GM12865 (cell line): ENCODE measurements around the gene FRMD5.
"Not testable (repeated sequence)": the region's sequence is repeated elsewhere in the genome, so short reads cannot be mapped to it uniquely, and the experiment has no call there.

Source experiments
- DNase-seq: peaks from one replicate; pipeline ENCODE4 v3.0.0; 2010; ENCODE audit warnings: low read depth
- H3K4me3 ChIP-seq: 2 replicates; pipeline ENCODE4 v1.5.1; 2011; ENCODE audit warnings: mild to moderate bottlenecking, low read depth, low read length, control low read depth
- CTCF ChIP-seq: IDR thresholded peaks from 2 replicates; pipeline ENCODE4 v1.5.1; 2011; ENCODE audit warnings: low read length, control low read depth, low read depth, inconsistent platforms; ENCODE audit not compliant: insufficient read depth; ENCODE audit errors: missing control alignments

The FRMD5 gene

DNA sequence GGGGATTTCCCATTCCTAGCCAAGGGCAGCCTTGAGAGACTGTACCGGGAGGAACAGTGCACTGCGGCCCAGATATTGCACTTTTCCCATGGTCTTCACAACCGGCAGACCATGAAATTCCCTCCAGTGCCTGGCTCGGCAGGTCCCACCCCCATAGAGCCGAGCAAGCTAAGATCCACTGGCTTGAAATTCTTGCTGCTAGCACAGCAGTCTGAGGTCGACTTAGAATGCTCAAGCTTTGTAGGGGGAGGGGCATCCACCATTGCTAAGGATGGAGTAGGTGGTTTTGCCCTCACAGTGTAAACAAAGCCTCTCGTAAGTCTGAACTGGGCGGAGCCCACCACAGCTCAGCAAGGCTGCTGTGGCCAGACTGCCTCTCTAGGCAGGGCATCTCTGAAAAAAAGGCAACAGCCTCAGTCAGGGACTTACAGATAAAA, 156.3 kb downstream of the FRMD5 start:
- TF ChIP-seq CTCF, result no peak
- H3K4me3 ChIP-seq, result no peak overlapping the region
- DNase-seq, result peak; percentile 2

DNA sequence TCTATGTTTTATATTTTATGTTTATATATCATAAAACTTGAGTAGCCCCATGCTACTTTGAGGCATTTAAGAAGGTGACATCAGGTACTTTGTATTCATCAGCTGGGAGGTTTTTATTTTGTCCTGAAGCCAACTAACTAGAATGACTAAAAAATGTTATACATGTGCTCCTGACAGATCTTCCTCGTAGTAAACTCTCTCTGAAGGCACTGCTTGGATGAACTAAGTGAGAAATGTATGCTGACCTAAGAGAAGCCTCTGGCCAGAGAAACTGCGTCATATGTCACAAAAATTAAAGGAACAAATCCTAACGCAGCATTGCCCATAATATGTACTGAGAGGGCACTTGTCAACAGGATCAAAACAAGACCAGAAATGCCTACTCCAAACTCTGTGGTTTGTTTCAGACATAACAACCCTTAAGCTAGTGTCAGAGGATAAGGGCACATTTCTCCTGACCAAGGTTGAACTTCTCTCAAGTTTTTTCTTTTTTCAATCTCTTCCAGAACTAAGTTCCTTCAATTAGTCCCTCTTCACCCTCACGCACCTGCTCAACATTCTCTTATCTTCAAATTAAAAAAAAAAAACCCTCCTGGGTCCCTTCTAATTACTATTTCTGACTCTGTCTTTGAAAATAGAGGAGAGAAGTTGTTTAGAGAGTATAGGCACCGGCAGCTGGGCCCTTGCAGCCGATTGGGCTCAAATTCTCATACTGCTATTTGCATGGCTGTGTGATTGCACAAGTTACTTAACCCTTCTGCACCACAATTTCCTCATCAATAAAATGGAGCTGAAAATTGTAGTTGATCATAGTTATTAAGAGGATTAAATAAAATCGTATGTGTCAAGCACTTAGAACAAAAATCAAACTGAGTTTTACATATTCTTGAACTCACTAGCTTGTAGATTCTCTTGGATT, 159.0 kb downstream of the FRMD5 start:
- no peak for TF ChIP-seq CTCF
- no peak for DNase-seq
- H3K4me3 ChIP-seq, result no peak overlapping the region

- no peak for TF ChIP-seq CTCF
- no peak for DNase-seq
- no peak overlapping the region for H3K4me3 ChIP-seq
Observed at GRCh38 chr15:44034933-44035624, 160.0 kb downstream of the FRMD5 start.

DNA sequence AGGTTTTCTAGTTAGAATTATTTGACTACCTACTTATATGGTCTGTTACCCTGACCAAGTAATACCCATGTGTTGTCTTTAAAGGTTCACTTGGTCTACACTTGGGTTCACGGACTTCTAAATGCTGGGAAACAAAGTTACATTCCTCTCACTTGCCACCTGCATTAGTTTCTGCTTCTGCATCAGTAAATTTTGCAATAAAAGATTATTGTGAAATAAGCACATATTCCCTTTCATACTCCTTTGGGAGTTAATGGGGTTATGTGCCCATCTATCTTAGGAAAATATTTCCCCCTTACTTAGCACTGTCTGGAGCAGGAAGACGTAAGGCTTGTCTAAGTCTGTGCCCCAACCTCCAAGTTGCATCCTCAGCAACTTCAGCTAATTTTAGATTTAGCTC, 160.7 kb downstream of the FRMD5 start:
- no peak for DNase-seq
- no peak overlapping the region for H3K4me3 ChIP-seq
- no peak for TF ChIP-seq CTCF

GRCh38 chr15:44033894-44034293, 161.2 kb downstream of the FRMD5 start:
- no peak for DNase-seq
- no peak for TF ChIP-seq CTCF
- H3K4me3 ChIP-seq, result no peak overlapping the region

- not testable (repeated sequence) for H3K4me3 ChIP-seq, DNase-seq
Observed at GRCh38 chr15:44032820-44033219, 162.3 kb downstream of the FRMD5 start.

- no peak for DNase-seq
- TF ChIP-seq CTCF, result no peak
Observed at GRCh38 chr15:44029940-44030568, 165.0 kb downstream of the FRMD5 start.

More at GRCh38 chr15:44029940-44030568, 165.0 kb downstream of the FRMD5 start:
- H3K4me3 ChIP-seq, result no peak overlapping the region
